ENCODE results near the gene ATP8B1. TPM values are rescaled to one million over a fixed set of nuclear protein-coding genes. Genes with fewer than 3 reads are reported as not detected.

The ATP8B1 gene
- total RNA-seq, 2 donors from 2014 or later, result 33.5 to 103 TPM

GRCh38 chr18:57715671-57716070 is 87.4 kb downstream of the ATP8B1 start:
- Histone ChIP-seq H3K36me3 (no peaks in the 10 kb centered on the region), H3K27ac (peak overlapping the region; percentile 54 to 74), H3K9me3 (no peaks in the 10 kb centered on the region), H3K4me3 (no peak overlapping the region), H3K27me3 (replicated peaks; ENCODE audit: insufficient read depth) (no peaks in the 10 kb centered on the region), H3K4me1 (replicated peaks) (no peaks in the 10 kb centered on the region)
- TF ChIP-seq, protein P1, sequence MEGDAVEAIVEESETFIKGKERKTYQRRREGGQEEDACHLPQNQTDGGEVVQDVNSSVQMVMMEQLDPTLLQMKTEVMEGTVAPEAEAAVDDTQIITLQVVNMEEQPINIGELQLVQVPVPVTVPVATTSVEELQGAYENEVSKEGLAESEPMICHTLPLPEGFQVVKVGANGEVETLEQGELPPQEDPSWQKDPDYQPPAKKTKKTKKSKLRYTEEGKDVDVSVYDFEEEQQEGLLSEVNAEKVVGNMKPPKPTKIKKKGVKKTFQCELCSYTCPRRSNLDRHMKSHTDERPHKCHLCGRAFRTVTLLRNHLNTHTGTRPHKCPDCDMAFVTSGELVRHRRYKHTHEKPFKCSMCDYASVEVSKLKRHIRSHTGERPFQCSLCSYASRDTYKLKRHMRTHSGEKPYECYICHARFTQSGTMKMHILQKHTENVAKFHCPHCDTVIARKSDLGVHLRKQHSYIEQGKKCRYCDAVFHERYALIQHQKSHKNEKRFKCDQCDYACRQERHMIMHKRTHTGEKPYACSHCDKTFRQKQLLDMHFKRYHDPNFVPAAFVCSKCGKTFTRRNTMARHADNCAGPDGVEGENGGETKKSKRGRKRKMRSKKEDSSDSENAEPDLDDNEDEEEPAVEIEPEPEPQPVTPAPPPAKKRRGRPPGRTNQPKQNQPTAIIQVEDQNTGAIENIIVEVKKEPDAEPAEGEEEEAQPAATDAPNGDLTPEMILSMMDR (IDR thresholded peaks at IDR 0.05), result no peak
- peak; percentile 85 for TF ChIP-seq POLR2AphosphoS5 (IDR thresholded peaks at IDR 0.05)
- no peak for TF ChIP-seq POLR2A (IDR thresholded peaks at IDR 0.05)
- 31% methylated on average over 1 of the region's 1 CpG for WGBS
- no peak for DNase-seq (ENCODE audit: low spot score)
- intact Hi-C loops (cut with DNase I), result no loop called here

DNA sequence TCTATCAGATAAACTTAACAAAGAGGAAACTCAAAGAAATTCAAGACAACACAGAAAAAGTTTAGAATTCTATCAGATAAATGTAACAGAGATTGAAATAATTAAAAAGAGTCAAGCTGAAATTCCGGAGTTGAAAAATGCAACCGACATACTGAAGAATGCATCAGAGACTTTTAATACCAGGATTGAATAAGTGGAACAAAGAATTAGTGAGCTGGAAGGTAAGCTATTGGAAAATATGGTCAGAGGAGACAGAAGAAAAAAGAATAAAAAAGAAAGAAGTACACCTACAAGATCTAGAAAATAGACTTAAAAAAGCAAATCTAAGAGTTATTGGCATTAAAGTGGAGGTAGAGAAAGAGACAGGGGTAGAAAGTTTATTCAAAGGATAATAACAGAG is 88.0 kb downstream of the ATP8B1 start:
- Histone ChIP-seq H3K4me1 (replicated peaks) (no peaks in the 10 kb centered on the region), H3K27ac (peak overlapping the region; percentile 54 to 74), H3K27me3 (replicated peaks; ENCODE audit: insufficient read depth) (no peaks in the 10 kb centered on the region), H3K4me3 (no peak overlapping the region), H3K36me3 (no peaks in the 10 kb centered on the region), H3K9me3 (no peaks in the 10 kb centered on the region)
- intact Hi-C loops (cut with DNase I), result no loop called here
- TF ChIP-seq POLR2AphosphoS5 (IDR thresholded peaks at IDR 0.05), result no peak
- TF ChIP-seq POLR2A (IDR thresholded peaks at IDR 0.05), result no peak
- DNase-seq (ENCODE audit: low spot score), result no peak
- 98% methylated on average over 2 of the region's 2 CpGs for WGBS

GRCh38 chr18:57710226-57710625 is 92.9 kb downstream of the ATP8B1 start:
- no peak for DNase-seq (ENCODE audit: low spot score)
- Histone ChIP-seq H3K27ac (peak overlapping the region; percentile 37 to 77), H3K9me3 (no peaks in the 10 kb centered on the region), H3K36me3 (no peaks in the 10 kb centered on the region), H3K27me3 (replicated peaks; ENCODE audit: insufficient read depth) (no peaks in the 10 kb centered on the region), H3K4me3 (no peak overlapping the region), H3K4me1 (replicated peaks) (peaks cover 3% of the 10 kb centered on the region)
- WGBS, result 90% methylated on average over 4 of the region's 4 CpGs
- intact Hi-C loops (cut with DNase I), result no loop called here
- TF ChIP-seq, protein P1 (IDR thresholded peaks at IDR 0.05), result no peak
- TF ChIP-seq POLR2A (IDR thresholded peaks at IDR 0.05), result no peak
- TF ChIP-seq POLR2AphosphoS5 (IDR thresholded peaks at IDR 0.05), result no peak

- H3K27me3 ChIP-seq (replicated peaks; ENCODE audit: insufficient read depth), result no peaks in the 10 kb centered on the region
- no peak overlapping the region for H3K4me3 ChIP-seq
- H3K27ac ChIP-seq, result peak overlapping the region; percentile 37 to 77
- WGBS, result 15% methylated on average over 1 of the region's 1 CpG
- intact Hi-C loops (cut with DNase I), result no loop called here
- DNase-seq (ENCODE audit: low spot score), result no peak
- TF ChIP-seq POLR2AphosphoS5 (IDR thresholded peaks at IDR 0.05), result peak; percentile 62
- TF ChIP-seq, protein P1 (IDR thresholded peaks at IDR 0.05), result no peak
- H3K4me1 ChIP-seq (replicated peaks), result peaks cover 3% of the 10 kb centered on the region
- H3K36me3 ChIP-seq, result no peaks in the 10 kb centered on the region
- no peaks in the 10 kb centered on the region for H3K9me3 ChIP-seq
These were observed 93.8 kb downstream of the ATP8B1 start for GRCh38 chr18:57709335-57709734.

DNA sequence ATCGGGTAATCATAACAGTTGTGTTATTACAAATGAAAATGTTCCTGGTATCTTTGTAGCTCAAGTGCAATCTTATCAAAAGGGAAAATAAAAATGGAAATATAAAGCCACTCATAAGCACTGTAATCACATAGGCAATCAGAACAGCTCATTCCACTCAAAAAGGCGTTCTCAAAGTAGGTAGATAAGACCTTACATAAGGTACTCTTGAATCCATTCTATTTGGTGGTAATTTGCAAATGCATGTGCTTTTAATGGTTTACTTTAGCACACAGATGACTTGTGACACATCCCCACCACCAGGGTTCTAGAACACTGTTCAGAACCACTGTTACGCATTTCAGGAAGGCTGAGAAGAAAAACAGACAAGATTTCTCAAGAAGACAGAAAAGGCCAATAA is 94.8 kb downstream of the ATP8B1 start:
- Histone ChIP-seq H3K36me3 (no peaks in the 10 kb centered on the region), H3K9me3 (no peaks in the 10 kb centered on the region), H3K4me3 (no peak overlapping the region), H3K4me1 (replicated peaks) (peaks cover 3% of the 10 kb centered on the region), H3K27ac (peak overlapping the region in 1 of 2 donors; percentile 77), H3K27me3 (replicated peaks; ENCODE audit: insufficient read depth) (no peaks in the 10 kb centered on the region)
- 80% methylated on average over 3 of the region's 3 CpGs for WGBS
- no peak for DNase-seq (ENCODE audit: low spot score)
- TF ChIP-seq, protein P1 (IDR thresholded peaks at IDR 0.05), result no peak
- TF ChIP-seq POLR2AphosphoS5 (IDR thresholded peaks at IDR 0.05), result no peak
- TF ChIP-seq POLR2A (IDR thresholded peaks at IDR 0.05), result no peak
- intact Hi-C loops (cut with DNase I), result no loop called here

All from prostate gland (tissue), 2 donors.